Panc1 (cell line): ENCODE results near the gene SNRNP70. TPM values are rescaled to one million over a fixed set of nuclear protein-coding genes. Genes with fewer than 3 reads are reported as not detected.
"Not testable (repeated sequence)": the region's sequence is repeated elsewhere in the genome, so short reads cannot be mapped to it uniquely, and the experiment has no call there.

Experiments used
- ATAC-seq: fragments of 200-7000 bp; cut with Tn5 transposase; 2 replicates; pipeline ENCODE4 v1.9.1; 2020; ENCODE audit warnings: mild to moderate bottlenecking, moderate library complexity
- BruUV-seq: library from RNA; stranded (reverse); fragments of 400-500 nt; replicated peaks from 2 replicates; lab custom pipeline; 2021; lab: Mats Ljungman, UMichigan
- CTCF ChIA-PET: fragments of 300-600 bp; sonication (Branson Sonifier 250); formaldehyde crosslinking; loops from one replicate; lab custom pipeline; 2022; ENCODE audit warnings: antibody characterized with exemption; lab: Charles Lee
- POLR2A ChIA-PET: fragments of 300-600 bp; sonication (Branson Sonifier 250); formaldehyde crosslinking; loops from one replicate; lab custom pipeline; 2022; ENCODE audit warnings: antibody characterized with exemption; lab: Charles Lee
- DNase-seq: peaks from one replicate; pipeline ENCODE4 v3.0.0-alpha.2; 2010; ENCODE audit warnings: low read depth, low spot score
- H3K27ac ChIP-seq: 2 replicates; pipeline ENCODE4 v1.5.1; 2011; ENCODE audit warnings: mild to moderate bottlenecking, low read length, inconsistent platforms
- H3K27me3 ChIP-seq: fragments of 200-500 bp; sonication (Bioruptor generic); 2 replicates; pipeline ENCODE4 v1.6.0; 2014; ENCODE audit warnings: low read length, inconsistent platforms; ENCODE audit not compliant: control insufficient read depth, insufficient read depth
- H3K36me3 ChIP-seq: fragments of 200-500 bp; sonication (Bioruptor generic); 2 replicates; pipeline ENCODE4 v1.5.1; 2014; ENCODE audit warnings: inconsistent platforms, mild to moderate bottlenecking, low read length, moderate library complexity; ENCODE audit not compliant: control insufficient read depth, insufficient read depth
- H3K4me1 ChIP-seq: 2 replicates; pipeline ENCODE4 v1.5.1; 2011; ENCODE audit warnings: inconsistent platforms, mild to moderate bottlenecking, low read length, moderate library complexity; ENCODE audit not compliant: control insufficient read depth, insufficient read depth
- H3K4me3 ChIP-seq, 2 experiments: 2 replicates each; pipeline ENCODE4 v1.5.1; 2011 to 2012; ENCODE audit warnings: low read depth in 2 of 2, low read length in 2 of 2, mild to moderate bottlenecking in 2 of 2, inconsistent platforms in 1 of 2, moderate library complexity in 1 of 2
- H3K9me3 ChIP-seq: fragments of 200-500 bp; sonication (Bioruptor generic); 2 replicates; pipeline ENCODE4 v1.5.1; 2014; ENCODE audit warnings: low read depth, mild to moderate bottlenecking, inconsistent platforms, low read length, moderate library complexity; ENCODE audit not compliant: control insufficient read depth, insufficient read depth
- POLR2AphosphoS5 ChIP-seq: IDR thresholded peaks from 2 replicates; pipeline ENCODE4 v1.6.1; 2012; ENCODE audit warnings: mild to moderate bottlenecking, low read depth, low read length, moderate library complexity
- SIN3A ChIP-seq: IDR thresholded peaks from 2 replicates; pipeline ENCODE4 v1.6.1; 2012; ENCODE audit warnings: low read depth, mild to moderate bottlenecking, low read length, moderate library complexity, borderline replicate concordance; ENCODE audit not compliant: insufficient read depth
- TCF7L2 ChIP-seq: IDR thresholded peaks from 2 replicates; pipeline ENCODE4 v1.6.1; 2011; ENCODE audit warnings: mild to moderate bottlenecking, low read depth, low read length, inconsistent platforms
- in situ Hi-C: cut with HindIII; loops from 2 replicates; pipeline ENCODE4 v1.10.0; 2016; ENCODE audit warnings: low sequenced_read_pairs, low pct_unique_long_range_greater_than_20kb
- intact Hi-C: fragments of 100-400 bp; cut with micrococcal nuclease; formaldehyde crosslinking; loops from one replicate; pipeline ENCODE4 v1.10.0; 2022; ENCODE audit not compliant: unreplicated experiment
- total RNA-seq: library from RNA; stranded (reverse); gene quantifications from one replicate; pipeline ENCODE4 v1.2.1, GENCODE V29; 2021; ENCODE audit not compliant: unreplicated experiment
- TF ChIP-seq, protein P1 (sequence below), 2 experiments: IDR thresholded peaks; 2 replicates each; pipeline ENCODE4 v1.6.1; 2011 to 2012; ENCODE audit warnings: low read depth in 2 of 2, control low read depth in 1 of 2, low read length in 1 of 2, mild to moderate bottlenecking in 1 of 2, moderate library complexity in 1 of 2; ENCODE audit not compliant: insufficient read depth in 1 of 2
- TF ChIP-seq, protein P2 (sequence below): fragments of 450-650 bp; IDR thresholded peaks from 2 replicates; pipeline ENCODE4 v1.5.1; 2017; ENCODE audit warnings: mild to moderate bottlenecking

Gene SNRNP70
- total RNA-seq, 1 experiment from 2014 or later: 180 TPM

- in situ Hi-C loops, intact Hi-C loops, DNase-seq, H3K9me3 ChIP-seq, H3K36me3 ChIP-seq, BruUV-seq, H3K27me3 ChIP-seq, H3K4me1 ChIP-seq: not testable (repeated sequence)
- Histone ChIP-seq H3K4me3 (peak overlapping the region; percentile 49 to 64), H3K27ac (peak overlapping the region; percentile 51)
- peak; percentile 57 for ATAC-seq
- ChIA-PET POLR2A (interaction anchor here (0.6 kb wide), 1 partner anchor 38 kb away, joined by 4 read pairs; no protein-coding TSS in a partner anchor), CTCF (interaction anchor here (1.0 kb wide), 1 partner anchor 59 kb away, joined by 3 read pairs; no protein-coding TSS in a partner anchor)
Measured at GRCh38 chr19:49056902-49057596, 28.2 kb upstream of the SNRNP70 start.

DNA sequence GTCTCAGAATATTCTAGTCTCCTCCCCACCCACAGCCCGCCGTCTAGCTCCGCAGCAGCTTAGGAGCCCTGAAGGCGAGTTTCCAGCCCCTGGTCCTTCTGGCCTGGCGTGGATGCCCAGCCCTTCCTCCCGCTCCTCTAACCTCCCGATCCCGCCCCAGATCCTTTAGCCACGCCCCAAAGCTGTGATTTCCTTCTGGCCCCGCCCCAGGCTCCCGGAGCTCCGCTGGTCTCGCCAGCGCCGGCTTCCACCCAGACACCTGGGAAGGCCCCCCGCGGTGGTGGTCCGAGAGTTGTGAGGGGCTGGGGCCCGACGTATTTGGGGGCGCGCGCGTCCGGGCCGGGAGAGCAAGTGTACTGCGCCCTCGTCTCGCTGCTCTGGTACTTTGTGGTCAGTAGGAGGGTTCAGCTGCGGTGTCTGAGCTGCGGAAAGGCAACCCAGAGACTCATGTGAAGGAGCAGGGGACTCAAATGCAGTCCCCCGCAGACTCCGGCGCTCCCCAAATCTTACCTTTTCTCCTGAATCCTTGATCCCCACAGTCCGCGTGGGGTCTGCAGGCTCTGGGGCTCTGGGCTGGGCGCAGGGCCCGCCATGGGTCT is 27.5 kb upstream of the SNRNP70 start, which contains the start of gene CGB7:
Gene CGB7 (minus strand): TSS at position 114 of the 599 bp plus-strand sequence. CDS start 2,374 bp downstream, outside the sequence.
- ChIA-PET POLR2A (no interaction called here), CTCF (interaction anchor here (1.0 kb wide), 1 partner anchor 60 kb away, joined by 3 read pairs; no protein-coding TSS in a partner anchor)
- no peaks in the 10 kb centered on the region for H3K4me1 ChIP-seq
- DNase-seq (no peak), ATAC-seq (peak; percentile 81)
- no peaks in the 10 kb centered on the region for H3K36me3 ChIP-seq
- H3K27me3 ChIP-seq: no peaks in the 10 kb centered on the region
- no TSS peak for BruUV-seq
- peak within 1 kb of the TSS; percentile 51 for H3K27ac ChIP-seq
- H3K4me3 ChIP-seq: peak within 1 kb of the TSS; percentile 49 to 64
- in situ Hi-C loops (no loop called here), intact Hi-C loops (no loop called here)
- no peaks in the 10 kb centered on the region for H3K9me3 ChIP-seq
- TF ChIP-seq, protein P1, sequence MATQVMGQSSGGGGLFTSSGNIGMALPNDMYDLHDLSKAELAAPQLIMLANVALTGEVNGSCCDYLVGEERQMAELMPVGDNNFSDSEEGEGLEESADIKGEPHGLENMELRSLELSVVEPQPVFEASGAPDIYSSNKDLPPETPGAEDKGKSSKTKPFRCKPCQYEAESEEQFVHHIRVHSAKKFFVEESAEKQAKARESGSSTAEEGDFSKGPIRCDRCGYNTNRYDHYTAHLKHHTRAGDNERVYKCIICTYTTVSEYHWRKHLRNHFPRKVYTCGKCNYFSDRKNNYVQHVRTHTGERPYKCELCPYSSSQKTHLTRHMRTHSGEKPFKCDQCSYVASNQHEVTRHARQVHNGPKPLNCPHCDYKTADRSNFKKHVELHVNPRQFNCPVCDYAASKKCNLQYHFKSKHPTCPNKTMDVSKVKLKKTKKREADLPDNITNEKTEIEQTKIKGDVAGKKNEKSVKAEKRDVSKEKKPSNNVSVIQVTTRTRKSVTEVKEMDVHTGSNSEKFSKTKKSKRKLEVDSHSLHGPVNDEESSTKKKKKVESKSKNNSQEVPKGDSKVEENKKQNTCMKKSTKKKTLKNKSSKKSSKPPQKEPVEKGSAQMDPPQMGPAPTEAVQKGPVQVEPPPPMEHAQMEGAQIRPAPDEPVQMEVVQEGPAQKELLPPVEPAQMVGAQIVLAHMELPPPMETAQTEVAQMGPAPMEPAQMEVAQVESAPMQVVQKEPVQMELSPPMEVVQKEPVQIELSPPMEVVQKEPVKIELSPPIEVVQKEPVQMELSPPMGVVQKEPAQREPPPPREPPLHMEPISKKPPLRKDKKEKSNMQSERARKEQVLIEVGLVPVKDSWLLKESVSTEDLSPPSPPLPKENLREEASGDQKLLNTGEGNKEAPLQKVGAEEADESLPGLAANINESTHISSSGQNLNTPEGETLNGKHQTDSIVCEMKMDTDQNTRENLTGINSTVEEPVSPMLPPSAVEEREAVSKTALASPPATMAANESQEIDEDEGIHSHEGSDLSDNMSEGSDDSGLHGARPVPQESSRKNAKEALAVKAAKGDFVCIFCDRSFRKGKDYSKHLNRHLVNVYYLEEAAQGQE (IDR thresholded peaks at IDR 0.05; ENCODE audit: insufficient read depth in 1 of 2, low read depth in 2 of 2, low read length in 1 of 2): no peak

- H3K4me3 ChIP-seq: no peak overlapping the region
- no peak overlapping the region for H3K27ac ChIP-seq
- H3K36me3 ChIP-seq: no peaks in the 10 kb centered on the region
- BruUV-seq: no TSS peak
- POLR2A ChIA-PET: no interaction called here
- no peak for DNase-seq
- intact Hi-C loops: no loop called here
- H3K4me1 ChIP-seq: no peaks in the 10 kb centered on the region
- TF ChIP-seq, protein P1 (IDR thresholded peaks at IDR 0.05; ENCODE audit: insufficient read depth in 1 of 2, low read depth in 2 of 2, low read length in 1 of 2): no peak
- TF ChIP-seq TCF7L2: no peak
- TF ChIP-seq, protein P2, sequence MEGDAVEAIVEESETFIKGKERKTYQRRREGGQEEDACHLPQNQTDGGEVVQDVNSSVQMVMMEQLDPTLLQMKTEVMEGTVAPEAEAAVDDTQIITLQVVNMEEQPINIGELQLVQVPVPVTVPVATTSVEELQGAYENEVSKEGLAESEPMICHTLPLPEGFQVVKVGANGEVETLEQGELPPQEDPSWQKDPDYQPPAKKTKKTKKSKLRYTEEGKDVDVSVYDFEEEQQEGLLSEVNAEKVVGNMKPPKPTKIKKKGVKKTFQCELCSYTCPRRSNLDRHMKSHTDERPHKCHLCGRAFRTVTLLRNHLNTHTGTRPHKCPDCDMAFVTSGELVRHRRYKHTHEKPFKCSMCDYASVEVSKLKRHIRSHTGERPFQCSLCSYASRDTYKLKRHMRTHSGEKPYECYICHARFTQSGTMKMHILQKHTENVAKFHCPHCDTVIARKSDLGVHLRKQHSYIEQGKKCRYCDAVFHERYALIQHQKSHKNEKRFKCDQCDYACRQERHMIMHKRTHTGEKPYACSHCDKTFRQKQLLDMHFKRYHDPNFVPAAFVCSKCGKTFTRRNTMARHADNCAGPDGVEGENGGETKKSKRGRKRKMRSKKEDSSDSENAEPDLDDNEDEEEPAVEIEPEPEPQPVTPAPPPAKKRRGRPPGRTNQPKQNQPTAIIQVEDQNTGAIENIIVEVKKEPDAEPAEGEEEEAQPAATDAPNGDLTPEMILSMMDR: no peak
- TF ChIP-seq SIN3A: no peak
- TF ChIP-seq POLR2AphosphoS5: no peak
- no peak for ATAC-seq
- no peaks in the 10 kb centered on the region for H3K27me3 ChIP-seq
- no peaks in the 10 kb centered on the region for H3K9me3 ChIP-seq
- CTCF ChIA-PET: interaction anchor here (0.7 to 0.8 kb wide), 2 partner anchors 41 to 77 kb away, joined by 3 to 4 read pairs; no protein-coding TSS in a partner anchor
- in situ Hi-C loops: no loop called here
Measured at GRCh38 chr19:49058562-49058961, 26.7 kb upstream of the SNRNP70 start.
